ENCODE data around the gene RPTOR. TPM values are rescaled to one million over a fixed set of nuclear protein-coding genes. Genes with fewer than 3 reads are reported as not detected.
"Not testable (repeated sequence)": the region's sequence is repeated elsewhere in the genome, so short reads cannot be mapped to it uniquely, and the experiment has no call there.

The RPTOR gene
- total RNA-seq, 1 donor, result 45.5 TPM

DNA sequence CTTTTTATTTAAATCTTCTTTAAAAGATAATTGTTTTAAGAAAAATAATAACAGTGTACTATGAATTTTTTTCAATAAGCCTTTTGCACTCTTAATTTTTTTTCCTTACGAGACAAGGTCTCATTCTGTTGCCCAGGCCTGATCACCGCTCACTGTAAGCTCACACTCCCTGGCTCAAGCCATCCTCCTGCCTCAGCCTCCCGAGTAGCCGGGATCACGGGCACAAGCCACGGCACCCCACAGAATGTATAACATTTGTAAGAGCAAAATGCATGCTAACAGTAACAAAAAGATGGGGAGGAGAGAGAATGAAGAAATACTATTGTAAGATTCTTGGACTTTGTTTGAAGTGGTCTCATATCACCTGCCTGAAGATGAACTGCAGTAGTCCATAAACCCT, 320.1 kb downstream of the RPTOR start:
- no peak for DNase-seq (ENCODE audit: low read depth in 2 of 3, low spot score in 2 of 3)

DNA sequence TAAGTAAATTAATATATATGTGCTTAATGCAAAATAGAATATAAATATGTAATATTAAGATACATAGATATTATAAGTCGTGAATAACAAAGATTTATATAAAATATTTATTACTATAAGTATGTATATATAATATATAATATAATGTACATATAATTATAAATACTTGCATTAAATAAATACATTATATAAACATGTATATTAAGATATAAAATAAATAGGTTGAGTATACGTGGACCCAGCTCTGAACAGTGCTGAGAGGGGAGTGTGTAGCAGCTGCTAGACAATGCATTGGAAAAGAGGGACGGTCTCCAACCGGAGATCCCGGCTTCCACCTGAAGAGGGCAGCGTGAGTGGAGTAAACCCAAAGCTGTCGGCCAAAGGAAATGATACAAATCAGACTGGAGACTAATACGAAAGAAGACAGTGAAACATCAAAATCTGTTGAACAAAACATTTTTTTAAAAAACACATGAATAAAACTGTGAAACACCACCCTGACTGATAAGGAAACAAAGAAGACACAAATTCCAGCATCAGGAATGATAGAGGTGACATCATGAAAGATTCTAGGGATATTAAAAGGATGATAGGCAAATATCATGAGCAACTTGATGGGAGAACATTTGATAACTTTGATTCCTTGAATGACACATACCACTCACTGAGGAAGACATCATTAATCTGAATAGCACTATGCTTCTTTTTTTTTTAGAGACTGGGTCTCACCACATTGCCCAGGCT, 321.6 kb downstream of the RPTOR start:
- DNase-seq (ENCODE audit: low read depth in 2 of 3, low spot score in 2 of 3), result peak in 2 of 3 donors; percentile 54 to 67

DNA sequence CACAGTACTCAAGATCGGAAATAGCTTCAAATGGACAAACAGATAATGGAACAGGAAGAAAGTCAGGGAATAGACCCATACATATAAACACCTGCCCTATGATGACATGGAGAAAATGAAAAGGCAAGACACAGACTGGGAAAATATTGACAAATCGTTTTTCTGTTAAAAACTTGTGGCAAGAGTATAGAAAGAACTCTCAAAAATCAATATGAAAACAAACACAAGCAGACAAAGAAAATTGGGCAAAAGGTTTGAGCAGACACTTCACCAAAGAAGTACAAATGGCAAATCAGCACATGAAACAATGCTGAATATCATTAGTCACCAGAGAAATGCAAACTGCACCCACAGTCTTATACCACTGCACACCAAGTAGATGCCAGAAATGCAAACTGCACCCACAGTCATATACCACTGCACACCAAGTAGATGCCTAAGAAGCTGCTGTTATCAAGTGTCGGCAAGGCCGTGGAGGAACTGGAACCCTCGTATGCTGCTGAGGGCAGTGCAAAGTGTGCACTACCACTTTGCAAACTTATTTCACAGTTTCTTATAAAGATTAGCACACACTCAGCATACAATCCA, 323.5 kb downstream of the RPTOR start:
- no peak for DNase-seq (ENCODE audit: low read depth in 2 of 3, low spot score in 2 of 3)

DNA sequence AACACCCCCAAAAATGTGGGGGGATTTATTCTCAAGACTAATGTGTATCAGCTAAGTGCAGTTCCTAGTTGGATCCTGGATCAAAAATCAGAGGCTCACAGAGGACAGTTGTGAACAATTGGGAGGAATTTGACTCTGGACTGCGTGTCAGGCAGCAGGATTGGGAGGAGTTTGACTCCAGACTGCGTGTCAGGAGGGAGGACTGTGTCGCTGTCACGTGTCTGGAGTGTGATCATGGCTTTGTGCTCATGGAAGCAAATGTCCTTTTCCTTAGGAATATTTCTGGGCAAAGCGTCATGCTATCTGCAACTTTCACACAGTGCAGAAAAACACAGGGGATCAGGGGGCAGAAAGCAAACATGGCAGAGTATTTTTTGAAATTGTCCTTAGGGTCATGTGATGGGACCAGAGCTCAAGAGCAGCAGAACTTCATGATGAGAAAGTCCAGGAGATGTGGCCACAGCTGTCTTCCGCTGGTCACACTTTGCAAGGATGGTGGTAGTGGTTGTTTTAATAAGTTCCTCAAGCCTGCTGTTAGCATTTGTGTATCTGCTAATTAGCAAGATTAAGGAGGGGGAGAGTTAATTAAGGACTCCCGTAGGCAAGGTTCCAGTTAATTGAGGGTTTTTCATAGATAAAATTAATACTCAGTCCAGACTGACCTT, 325.0 kb downstream of the RPTOR start:
- DNase-seq (ENCODE audit: low read depth in 2 of 3, low spot score in 2 of 3), result no peak

DNA sequence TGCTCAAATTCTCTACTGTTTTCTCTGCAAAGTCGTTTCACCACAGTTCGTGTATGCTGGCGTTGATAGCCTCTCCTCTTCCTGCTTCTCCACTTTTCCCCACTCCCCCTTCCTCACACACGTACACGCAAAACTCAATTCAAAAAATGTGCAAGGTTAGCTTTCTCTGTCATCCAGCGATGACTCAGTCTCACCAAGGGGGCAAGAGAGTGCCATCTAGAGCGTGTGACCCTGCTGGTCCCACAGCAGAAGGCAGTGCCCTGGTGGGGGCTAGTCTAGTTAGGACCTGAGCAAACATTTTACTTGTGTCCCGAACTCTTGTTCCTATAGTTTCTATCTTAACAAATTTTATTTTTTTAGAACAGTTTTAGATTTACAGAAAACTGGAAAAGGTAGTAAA, 325.8 kb downstream of the RPTOR start:
- DNase-seq (ENCODE audit: low read depth in 2 of 3, low spot score in 2 of 3), result peak in 2 of 3 donors; percentile 48 to 58

DNA sequence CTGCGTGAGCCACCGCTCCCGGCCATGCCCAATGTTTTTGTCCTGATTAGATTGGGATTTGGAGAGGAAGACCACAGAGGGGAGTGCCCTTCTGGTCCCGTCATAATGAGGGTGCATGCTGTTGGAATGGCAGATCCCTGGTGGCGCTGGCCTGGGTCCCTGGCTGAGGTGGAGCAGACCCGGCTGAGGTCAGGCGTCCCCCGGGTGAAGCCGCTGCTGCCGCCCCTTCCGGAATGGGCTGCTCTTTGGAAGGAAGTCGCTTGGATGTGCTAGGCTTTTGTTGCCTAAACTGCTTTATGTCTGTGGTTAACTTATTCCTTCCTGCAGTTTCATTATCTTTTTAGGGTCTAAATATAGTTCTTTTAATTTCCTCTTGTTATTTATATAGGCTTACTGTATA, 326.7 kb downstream of the RPTOR start:
- peak in 2 of 3 donors; percentile 41 to 56 for DNase-seq (ENCODE audit: low read depth in 2 of 3, low spot score in 2 of 3)

DNA sequence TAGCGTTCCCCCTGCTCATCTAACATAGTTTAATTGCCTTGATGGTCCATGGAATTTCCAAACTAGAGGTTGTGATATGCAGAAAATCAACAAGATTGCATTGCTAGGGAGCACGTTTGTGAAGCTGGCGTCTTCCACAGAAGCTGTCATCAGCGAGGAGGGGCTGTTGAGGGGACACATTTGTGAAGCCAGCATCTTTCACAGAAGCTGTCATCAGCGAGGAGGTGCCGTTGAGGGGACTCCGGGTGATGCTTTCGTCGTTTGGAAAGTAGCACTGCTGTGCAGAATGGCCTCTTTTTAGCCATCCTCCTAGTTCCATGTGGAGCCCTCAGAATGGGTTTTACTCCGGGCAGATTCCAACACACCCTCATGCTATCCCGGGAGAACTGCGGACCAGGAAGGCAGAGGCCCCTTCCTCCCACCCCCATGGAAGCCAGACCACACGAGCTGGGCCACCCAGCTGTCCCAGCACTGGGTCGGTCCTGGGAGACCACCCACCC, 327.4 kb downstream of the RPTOR start:
- no peak for DNase-seq (ENCODE audit: low read depth in 2 of 3, low spot score in 2 of 3)

DNA sequence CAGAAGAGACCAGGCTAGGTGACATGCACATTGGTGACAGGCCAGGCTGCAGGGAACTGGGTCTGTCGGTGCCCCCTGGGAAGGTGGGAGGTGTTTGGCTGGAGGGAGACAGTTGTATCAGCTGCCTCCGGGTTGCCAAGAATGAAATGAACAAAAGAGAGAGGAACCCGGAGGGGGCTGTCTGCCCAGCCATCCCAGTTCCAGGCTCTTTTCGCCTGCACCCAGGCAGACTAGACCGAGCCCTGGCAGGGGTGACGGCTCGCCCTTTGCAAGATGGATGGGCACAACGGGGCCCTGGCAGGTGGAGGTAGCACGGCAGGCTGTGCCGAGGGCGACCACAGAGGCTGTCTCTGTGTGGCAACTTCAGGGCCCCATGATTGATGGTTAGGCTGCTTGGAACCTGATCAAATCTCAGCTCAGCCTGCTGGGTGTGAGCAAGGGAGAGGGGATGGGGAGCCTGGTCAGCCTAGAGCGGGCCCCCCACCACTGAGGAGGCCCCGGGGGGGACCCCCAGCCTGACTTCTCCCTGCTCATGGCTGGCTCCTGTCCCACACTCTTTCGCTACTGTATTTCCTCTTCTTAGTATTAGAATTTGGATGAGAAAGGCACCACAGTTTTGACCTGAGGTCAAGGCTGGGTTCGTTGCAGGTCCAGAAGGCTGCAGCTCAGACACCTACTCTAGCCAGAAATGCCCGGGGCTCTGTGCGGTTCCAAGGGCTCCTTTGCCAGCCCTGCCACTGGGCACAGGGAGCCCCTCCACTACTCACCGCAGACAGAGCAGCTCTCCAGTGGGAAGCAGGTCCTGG, 328.1 kb downstream of the RPTOR start:
- DNase-seq (ENCODE audit: low read depth in 2 of 3, low spot score in 2 of 3), result no peak

DNA sequence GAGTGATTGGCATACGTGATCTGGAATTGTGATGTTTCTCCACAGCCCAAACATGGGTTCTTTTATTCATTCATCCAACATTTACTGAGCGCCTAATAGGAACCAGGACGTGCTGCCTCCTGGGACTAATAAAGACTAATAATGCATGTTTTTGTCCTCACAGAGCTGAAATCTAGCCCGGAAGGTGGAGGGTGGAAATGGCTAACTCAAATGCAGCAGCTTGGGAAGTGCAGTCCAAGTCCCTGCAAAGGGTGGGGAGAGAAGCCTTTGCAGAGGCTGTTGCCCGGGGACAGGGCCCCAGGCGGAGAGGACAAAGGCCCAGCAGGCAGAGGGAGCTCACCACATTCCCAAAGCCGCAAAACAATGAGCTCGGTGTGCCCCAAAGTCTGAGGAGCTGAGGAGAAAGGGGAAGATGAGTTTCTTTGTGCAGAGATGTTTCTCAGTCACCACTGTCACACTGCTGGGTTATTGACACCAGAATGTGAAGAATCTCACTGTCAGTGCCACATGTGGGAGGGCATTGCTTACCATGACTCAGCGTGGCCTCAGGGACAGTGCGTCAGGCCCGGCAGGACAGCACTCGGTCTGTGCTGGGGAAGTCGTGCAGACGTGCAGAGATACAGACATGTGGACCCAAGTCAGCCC, 328.8 kb downstream of the RPTOR start:
- DNase-seq (ENCODE audit: low read depth in 2 of 3, low spot score in 2 of 3), result no peak

DNA sequence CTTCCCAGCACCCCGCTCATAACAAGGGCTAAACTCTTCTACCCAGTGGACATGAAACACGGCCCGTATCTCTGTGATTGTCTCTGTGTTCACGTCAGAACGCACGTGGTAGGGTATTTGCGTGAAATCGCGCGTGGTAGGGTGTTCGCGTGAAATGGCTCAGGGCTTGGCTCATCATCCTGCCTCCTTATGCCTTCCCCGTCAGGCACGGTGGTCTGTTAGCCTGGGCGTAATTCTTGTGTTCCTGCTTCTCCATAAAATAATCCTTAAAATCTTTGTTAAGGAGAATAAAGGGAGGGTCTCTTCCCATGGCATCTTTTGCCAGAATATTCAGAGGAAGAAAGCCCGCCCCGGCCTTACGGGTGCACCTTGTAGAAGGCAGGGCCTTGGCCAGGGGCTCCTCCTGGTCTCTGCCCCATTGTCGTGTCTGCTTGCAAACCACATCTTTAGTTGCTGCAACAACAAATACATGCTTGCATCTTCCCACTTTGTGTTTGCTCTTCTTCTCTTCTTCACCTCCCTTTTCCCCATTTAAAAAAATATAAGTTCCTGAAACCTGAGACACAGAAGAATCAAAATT, 330.3 kb downstream of the RPTOR start:
- no peak for DNase-seq (ENCODE audit: low read depth in 2 of 3, low spot score in 2 of 3)

DNA sequence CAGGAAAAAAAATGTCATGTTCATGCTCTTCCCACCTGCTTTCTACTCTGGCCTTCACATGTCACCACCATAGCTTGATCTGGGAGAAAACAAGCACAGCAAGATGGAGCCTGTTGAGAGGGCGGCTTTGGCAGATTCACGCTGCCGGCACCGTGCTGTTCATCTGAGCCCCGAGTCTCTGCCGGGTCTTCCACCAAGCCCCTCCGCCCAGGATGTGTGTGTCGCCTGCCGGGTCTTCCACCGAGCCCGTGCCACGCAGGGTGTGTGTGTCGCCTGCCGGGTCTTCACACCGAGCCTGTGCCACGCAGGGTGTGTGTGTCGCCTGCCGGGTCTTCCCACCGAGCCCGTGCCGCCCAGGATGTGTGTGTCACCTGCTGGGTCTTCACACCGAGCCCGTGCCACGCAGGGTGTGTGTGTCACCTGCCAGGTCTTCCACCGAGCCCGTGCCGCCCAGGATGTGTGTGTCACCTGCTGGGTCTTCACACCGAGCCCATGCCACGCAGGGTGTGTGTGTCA, 330.9 kb downstream of the RPTOR start:
- DNase-seq (ENCODE audit: low read depth in 2 of 3, low spot score in 2 of 3), result not testable (repeated sequence)

DNA sequence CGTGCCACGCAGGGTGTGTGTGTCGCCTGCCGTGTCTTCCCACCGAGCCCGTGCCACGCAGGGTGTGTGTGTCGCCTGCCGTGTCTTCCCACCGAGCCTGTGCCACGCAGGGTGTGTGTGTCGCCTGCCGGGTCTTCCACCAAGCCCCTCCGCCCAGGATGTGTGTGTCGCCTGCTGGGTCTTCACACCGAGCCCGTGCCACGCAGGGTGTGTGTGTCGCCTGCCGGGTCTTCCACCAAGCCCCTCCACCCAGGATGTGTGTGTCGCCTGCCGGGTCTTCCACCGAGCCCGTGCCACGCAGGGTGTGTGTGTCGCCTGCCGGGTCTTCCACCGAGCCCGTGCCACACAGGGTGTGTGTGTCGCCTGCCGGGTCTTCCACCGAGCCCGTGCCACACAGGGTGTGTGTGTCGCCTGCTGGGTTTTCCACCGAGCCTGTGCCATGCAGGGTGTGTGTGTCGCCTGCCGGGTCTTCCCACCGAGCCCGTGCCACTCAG, 331.9 kb downstream of the RPTOR start:
- DNase-seq (ENCODE audit: low read depth in 2 of 3, low spot score in 2 of 3), result not testable (repeated sequence)

DNA sequence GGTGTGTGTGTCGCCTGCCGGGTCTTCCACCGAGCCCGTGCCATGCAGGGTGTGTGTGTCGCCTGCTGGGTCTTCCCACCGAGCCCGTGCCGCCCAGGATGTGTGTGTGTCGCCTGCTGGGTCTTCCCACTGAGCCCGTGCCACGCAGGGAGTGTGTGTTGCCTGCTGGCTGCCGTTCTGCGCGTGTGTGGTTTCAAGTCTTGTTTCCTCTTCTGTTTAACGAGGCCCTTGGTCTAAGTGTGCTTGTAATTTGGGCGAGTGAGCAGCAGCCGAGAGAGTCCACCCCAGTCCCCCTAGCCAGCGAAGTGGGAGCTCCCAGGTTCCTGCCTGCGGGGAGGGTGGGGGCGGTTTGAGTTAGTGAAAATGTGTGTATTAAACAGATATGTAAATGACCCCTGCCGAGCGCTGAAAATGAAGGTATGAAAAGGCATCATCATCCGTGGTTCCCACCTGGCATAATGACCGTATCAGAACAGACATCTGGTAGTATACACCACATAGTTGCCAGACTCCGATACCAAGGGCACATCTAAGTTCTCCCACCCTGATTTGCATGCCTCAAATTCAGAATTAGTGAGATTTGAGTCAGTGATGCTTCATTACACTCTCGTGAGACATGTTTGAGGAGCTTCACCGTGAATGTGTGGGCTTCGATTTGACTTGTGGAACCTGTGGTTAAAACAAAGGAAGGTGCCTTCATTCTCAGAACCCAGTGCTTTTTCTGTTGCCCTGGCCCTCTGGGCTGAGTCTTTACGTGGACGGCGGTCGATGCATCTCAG, 332.5 kb downstream of the RPTOR start:
- no peak for DNase-seq (ENCODE audit: low read depth in 2 of 3, low spot score in 2 of 3)

DNA sequence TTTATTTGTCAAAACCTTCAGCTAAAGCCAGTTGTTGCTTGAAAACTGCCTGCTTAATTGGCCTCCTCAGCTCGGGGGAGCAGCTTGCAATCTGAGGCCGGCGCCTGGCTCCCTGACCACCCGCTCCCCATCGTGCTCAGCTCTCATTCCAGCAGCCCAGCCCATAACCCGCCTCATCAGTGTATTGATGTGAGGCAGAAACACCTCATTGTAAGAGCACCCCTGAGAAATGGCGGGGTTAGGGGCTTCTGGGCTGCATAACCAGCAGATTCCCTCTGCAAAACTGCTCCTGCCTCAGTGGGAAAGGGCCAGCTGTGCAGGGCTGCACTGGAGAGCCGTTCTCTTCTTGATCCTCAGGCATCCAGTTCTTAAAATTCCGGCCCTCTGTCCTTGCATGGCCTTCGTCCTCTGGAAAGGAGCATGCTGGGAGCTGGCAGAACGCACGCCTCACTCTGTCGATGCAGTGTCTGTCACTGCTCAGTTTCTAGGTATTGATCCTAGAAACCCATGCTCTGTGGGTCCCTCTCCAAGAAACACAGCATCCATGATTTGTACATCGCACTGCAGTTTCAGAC, 333.2 kb downstream of the RPTOR start:
- DNase-seq (ENCODE audit: low read depth in 2 of 3, low spot score in 2 of 3), result no peak

DNA sequence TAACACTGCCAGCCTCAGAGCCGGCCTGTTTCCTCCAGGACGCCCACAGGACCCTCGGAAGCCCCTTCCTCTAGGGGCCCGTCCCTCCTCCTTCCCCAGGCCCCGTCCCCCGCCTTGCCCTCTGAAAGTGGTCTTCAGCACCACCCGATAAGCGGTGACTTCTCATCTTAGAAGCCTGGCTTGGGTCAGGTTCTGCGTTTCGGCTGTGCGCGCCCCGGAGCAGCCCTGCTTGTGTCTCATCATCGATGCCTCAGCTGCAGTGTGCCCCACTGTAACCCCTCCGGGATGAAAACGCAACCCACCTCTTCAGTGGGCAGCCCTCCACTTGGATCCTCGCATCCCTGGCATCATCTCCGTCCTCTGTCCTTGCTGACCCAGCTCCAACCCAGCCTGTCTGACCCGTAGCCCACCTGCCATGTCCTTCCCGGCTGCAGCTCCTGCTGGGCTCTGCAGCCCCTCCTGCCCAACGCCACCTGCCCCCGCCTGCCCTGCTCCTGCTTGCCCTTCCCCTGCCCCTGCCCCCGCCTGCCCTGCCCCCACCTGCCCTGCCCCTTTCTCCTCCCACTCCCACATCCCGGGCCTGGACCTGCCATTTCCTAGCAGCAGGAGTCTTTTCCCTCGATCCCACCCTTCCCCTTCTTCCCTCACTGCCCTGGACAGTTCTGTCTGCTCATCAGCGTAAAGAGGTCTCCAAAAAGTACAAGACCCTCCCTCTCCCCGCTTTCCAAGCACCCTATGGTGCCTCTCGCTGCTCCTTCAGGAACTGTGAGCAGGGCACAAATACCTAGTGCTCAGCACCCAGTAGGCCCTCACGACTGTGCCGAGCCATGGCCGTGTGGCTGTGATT, 334.5 kb downstream of the RPTOR start:
- no peak for DNase-seq (ENCODE audit: low read depth in 2 of 3, low spot score in 2 of 3)

DNA sequence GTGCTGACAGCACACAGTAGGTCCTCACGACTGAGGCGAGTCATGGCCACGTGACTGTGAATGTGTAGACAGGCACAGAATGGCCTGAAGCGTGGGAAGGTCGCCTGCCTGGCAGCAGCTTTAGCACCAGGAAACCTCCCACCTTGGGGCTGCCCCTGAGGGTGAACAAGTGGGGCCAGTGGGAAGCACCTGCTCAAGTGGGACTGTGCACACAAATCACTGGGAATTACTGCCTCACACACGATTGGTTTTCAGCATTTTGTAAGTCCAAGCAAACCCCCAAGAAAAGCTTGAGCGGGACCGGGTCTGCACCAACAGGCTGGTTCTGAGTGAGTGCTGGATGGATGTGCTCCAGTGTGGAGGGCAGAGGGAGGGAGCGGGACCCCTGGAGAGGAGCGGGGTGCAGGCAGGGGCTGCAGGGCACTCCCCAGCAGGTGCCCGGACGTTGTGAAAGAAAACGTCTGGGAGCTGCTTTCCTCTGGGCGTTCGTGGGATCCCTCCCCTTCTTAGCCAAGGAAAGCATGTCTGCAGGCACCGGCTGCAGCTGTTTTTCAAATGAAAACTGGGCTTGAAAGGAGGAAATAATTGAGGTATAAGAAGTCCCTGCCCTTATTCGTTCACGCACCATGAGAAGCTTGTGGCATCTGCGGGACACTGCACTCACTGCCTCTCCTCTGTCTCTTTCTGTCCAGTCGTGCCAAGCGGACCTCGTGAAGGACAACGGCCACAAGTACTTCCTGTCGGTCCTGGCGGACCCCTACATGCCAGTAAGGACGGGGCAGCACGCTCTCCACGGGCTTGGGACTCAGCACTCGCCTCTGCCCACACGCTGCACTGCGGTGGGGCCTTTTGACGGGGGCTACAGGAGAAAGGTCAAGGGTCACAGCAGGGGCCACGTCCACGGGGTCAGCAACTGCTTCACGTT, 335.3 kb downstream of the RPTOR start:
- no peak for DNase-seq (ENCODE audit: low read depth in 2 of 3, low spot score in 2 of 3)

DNA sequence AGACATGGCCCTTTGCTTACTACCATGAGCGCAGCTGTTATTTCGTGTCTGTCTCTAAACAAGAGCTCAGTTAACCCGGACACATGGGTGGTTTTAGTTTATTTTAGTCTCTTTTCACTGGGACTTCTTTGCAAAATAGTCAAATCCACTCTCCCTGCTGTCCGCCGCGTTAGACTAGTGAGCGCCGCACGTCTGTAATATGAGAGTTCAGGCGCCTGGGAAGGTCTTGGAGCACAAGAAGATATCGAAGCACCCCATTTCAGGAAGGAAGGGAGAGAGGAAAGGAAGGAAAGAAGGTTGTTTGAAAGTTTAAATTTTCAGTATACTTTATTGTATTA, 336.0 kb downstream of the RPTOR start:
- no peak for DNase-seq (ENCODE audit: low read depth in 2 of 3, low spot score in 2 of 3)

All from hematopoietic multipotent progenitor cell (in vitro differentiated cells).